ENCODE data around the gene PSMD13.
"Not testable (repeated sequence)": the region's sequence is repeated elsewhere in the genome, so short reads cannot be mapped to it uniquely, and the experiment has no call there.

The PSMD13 gene

GRCh38 chr11:272931-273198 is 36.1 kb downstream of the PSMD13 start:
- no peak for DNase-seq (ENCODE audit: low read depth)

DNA sequence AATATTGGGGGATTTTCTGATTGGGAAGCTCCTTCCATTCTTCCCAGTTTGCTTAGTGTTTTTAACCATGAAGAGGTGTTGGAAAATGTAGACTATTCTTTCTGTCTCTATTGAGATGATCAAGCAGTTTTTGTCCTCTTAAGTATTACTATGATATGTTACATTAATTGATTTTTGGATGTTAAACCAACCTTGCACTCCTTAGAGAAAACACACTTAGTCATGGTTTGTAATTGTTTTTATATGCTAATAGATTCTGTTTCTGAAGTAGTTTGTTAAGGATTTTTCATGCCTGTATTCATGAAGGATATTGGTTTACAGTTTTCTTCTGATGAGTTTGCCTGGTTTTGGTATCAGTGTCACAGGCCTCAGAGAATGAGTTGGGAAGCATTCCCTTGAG is 39.4 kb downstream of the PSMD13 start:
- no peak for DNase-seq (ENCODE audit: low read depth)

- DNase-seq (ENCODE audit: low read depth): no peak
Observed at GRCh38 chr11:278001-278951, 41.5 kb downstream of the PSMD13 start, which contains the start of gene NLRP6. NLRP6 (plus strand) TSS chr11:278407; CDS start chr11:278570, 163 bp downstream.

DNA sequence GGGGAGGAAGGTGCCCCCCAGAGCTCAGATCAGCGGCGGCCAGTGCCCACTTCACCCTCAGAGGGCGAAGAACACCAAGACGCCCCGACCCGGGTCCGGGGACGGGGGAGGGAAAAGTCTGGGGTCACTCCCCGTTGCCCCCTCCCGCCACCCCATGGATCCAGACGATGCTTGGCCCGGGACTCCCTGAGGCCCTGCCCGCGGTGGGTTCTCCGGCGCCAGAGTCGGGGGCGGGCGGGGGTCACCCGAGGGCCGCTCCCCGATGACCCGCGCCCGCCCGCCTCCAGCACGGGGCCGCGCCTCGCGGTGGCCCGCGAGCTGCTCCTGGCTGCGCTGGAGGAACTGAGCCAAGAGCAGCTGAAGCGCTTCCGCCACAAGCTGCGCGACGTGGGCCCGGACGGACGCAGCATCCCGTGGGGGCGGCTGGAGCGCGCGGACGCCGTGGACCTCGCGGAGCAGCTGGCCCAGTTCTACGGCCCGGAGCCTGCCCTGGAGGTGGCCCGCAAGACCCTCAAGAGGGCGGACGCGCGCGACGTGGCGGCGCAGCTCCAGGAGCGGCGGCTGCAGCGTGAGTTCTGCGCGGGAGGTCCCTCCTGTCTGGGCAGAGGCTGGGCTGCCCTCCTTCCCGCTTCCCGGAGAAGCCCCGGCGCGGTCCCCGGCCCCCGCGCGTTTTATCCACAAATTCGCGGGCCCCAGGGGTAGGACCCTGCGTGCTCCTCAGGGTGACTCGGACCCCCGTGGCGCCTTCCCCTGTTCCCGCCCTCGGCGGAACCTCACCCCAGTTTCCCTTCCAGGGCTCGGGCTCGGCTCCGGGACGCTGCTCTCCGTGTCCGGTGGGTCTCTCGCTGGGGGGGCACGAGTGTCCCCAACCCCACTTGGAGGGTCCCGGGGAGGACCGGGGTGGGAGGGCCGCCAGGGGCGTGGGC is 42.5 kb downstream of the PSMD13 start:
- no peak for DNase-seq (ENCODE audit: low read depth)

GRCh38 chr11:279966-280705 is 43.4 kb downstream of the PSMD13 start:
- DNase-seq (ENCODE audit: low read depth): no peak

- DNase-seq (ENCODE audit: low read depth): no peak
Observed at GRCh38 chr11:280706-281485, 44.1 kb downstream of the PSMD13 start.

DNA sequence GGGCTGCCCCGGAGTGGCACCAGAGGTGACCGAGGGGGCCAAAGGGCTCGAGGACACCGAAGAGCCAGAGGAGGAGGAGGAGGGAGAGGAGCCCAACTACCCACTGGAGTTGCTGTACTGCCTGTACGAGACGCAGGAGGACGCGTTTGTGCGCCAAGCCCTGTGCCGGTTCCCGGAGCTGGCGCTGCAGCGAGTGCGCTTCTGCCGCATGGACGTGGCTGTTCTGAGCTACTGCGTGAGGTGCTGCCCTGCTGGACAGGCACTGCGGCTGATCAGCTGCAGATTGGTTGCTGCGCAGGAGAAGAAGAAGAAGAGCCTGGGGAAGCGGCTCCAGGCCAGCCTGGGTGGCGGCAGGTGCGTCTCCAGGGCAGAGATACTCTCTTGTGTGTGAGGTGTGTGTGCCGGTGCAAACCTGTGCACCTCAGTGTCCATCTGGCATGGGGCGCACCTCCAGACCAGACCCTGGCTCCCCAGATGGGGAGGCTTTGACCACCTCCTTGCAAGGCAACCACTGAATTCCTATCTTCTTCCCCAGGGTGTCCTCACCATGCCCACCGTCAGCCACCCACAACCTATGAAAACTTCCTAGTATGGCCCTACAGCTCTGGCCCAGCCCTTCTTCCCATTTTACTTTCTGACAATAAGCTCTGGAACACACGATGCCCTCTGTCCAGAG is 44.8 kb downstream of the PSMD13 start:
- DNase-seq (ENCODE audit: low read depth): no peak

DNA sequence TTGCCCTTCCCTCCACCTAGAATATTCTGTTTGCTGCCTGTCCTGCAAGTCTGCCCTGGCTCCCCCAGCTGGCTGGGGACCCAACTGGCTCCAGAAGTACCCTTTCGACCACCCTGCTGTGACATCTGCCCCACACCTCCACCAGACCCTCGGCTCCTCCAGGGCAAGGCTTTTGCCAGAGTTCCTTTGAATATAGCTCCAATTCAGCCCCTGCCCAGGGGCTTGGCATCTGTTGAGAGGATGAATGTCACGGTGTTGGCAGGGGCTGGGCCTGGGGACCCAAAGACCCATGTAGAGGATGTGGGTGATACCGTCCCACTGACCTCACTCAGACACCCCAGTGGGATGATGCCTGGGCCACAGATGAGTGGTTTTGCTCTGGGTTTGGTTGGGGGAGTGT is 45.4 kb downstream of the PSMD13 start:
- no peak for DNase-seq (ENCODE audit: low read depth)

GRCh38 chr11:282630-283360 is 46.0 kb downstream of the PSMD13 start:
- DNase-seq (ENCODE audit: low read depth): no peak

DNA sequence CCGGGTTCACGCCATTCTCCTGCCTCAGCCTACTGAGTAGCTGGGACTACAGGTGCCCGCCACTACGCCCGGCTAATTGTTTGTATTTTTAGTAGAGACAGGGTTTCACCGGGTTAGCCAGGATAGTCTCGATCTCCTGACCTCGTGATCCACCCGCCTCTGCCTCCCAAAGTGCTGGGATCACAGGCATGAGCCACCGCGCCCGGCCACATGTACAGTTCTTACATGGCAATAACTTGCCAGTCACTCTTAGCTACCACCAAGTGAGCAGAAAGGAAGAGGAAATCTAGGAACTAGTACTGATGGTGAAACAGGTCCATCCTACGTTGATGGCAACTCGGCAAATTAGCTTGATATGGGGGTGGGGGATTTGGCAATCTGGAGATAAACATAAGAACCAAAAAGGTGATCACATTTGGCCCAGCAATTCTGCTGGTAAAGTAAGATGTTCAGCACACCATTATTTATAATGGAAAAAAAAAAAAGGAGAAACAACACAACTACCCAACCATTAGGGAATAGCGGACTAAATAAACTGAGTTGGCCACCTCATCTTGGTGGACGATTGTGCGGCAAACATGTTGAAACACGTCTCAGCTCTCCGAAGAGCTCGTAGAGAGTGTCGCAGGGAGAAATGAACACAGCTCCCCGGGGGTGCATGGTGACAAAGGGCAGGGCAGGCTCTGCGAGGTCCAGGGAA is 46.8 kb downstream of the PSMD13 start:
- no peak for DNase-seq (ENCODE audit: low read depth)

DNA sequence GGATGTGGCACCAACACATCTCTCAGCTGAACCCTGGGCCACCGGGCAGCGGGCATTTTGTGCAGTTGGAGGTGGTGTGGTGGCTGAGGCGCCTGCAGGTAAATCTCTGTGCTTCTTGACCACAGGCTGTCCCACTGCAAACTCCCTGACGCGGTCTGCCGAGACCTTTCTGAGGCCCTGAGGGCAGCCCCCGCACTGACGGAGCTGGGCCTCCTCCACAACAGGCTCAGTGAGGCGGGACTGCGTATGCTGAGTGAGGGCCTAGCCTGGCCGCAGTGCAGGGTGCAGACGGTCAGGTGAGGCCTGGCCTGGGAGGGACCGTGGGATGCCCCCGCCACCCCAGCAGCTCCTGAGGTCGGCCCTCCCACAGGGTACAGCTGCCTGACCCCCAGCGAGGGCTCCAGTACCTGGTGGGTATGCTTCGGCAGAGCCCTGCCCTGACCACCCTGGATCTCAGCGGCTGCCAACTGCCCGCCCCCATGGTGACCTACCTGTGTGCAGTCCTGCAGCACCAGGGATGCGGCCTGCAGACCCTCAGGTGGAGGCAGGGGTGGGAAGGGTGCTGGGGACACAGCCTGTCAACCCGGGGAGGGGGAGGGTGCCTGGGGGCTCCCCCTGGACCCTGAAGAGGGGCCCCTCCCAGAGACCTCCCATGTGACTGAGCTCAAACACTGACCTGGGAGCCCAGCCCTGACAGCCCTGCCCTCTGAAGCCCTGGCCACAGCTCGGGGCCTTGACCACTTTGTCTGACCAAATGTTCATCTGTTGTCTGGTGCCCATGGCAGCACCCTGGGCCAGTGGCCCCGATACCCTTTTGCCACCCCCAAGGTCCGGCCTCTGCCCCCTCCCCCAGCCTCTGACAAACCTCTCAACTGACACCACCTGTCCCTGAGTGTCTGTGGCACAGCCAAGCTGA is 47.6 kb downstream of the PSMD13 start:
- DNase-seq (ENCODE audit: low read depth): no peak

- DNase-seq (ENCODE audit: low read depth): no peak
Observed at GRCh38 chr11:285021-285893, 48.5 kb downstream of the PSMD13 start.

DNA sequence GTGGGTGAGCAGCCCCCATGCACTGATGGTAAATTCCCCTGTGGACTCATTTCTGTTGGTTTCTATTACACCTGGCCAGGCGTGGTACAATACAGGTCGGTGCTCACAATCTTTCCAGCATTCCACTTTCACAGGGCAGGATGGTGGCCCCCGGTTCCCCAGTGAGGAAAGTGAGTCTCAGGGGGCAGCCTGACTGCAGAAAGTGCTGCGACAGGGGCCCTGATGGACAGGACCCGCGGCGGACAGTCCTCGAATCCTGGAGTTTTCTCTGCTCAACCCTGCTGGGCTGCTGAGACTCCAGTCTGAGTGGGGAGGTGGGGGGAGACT is 49.1 kb downstream of the PSMD13 start:
- no peak for DNase-seq (ENCODE audit: low read depth)

DNA sequence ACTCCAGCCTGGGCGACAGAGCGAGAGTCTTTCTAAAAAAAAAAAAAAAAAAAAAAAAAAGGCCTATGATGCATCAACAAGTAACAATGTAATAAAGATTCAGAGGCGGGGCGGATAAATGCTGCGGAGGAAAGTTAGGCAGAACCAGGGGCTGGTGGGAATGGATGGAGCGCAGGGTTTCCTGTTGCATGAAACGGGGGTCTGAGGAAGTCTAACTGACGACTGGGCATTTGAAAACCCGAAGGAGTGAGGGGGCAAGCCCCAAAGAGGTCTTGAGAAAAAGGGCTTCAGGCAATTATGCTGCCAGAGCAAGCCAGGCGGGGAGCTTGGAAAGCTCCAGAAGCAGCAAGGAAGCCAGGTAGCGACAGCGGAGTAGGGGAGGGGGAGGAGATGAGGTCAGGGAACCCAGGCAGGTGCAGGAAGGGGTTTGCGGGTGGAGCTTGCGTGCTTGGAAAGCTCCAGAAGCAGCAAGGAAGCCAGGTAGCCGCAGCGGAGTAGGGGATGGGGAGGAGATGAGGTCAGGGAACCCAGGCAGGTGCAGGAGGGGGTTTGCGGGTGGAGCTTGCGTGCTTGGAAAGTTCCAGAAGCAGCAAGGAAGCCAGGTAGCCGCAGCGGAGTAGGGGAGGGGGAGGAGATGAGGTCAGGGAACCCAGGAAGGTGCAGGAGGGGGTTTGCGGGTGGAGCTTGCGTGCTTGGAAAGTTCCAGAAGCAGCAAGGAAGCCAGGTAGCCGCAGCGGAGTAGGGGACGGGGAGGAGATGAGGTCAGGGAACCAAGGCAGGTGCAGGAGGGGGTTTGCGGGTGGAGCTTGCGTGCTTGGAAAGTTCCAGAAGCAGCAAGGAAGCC is 50.4 kb downstream of the PSMD13 start:
- not testable (repeated sequence) for DNase-seq (ENCODE audit: low read depth)

- DNase-seq (ENCODE audit: low read depth): no peak
Observed at GRCh38 chr11:287821-288477, 51.2 kb downstream of the PSMD13 start.
